Iris pigment epithelial cell (primary cell): Measurements from ENCODE around the gene ZIM2.
"Not testable (repeated sequence)": the region's sequence is repeated elsewhere in the genome, so short reads cannot be mapped to it uniquely, and the experiment has no call there.

Experiments used
- DNase-seq: peaks from one replicate; pipeline ENCODE4 v3.0.0-alpha.2; 2011; ENCODE audit warnings: low read depth

The ZIM2 gene

DNA sequence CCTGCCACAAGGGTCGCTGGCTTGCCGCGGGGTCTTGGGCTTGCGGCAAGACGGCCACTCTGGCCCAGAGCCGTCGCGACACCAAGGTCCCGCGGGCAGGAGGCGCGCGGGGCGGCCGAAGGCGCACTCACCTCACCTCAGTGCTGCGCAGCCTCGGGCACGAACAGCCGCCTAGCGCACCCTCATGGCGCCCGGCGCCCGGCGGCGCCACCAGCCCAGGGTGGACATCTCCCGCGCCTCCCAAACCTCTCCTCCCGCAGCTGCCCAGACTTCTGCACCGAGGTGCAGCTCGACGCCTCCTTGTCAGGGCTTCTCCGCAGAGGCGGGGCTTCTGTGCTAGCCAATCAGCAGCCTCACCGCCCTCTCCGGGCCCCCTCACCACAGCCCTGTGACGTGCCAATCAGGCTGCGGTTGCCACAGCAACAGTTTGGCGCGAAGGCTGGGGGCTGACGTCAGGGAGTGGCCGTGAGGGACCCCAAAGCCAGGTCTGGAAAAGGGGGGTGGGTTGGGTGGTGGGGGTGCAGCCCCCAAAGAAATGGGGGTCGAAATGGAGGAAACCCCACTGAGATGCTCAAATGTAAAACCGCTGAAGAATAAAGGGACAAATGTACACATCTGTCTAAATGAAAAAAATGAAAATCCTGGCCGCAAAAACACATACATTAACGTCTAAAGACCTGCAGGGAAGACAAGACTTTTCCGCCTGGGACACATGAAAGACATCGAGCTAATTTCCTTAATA, at the start of gene ZIM2, which contains the start of gene PEG3:
ZIM2 (minus strand) TSS at position 276 of the 742 bp plus-strand sequence. CDS start 16,449 bp downstream, outside the sequence.
PEG3 (minus strand) TSS at position 276 of the 742 bp plus-strand sequence. CDS start 16,071 bp downstream, outside the sequence.
- DNase-seq, result no peak

DNA sequence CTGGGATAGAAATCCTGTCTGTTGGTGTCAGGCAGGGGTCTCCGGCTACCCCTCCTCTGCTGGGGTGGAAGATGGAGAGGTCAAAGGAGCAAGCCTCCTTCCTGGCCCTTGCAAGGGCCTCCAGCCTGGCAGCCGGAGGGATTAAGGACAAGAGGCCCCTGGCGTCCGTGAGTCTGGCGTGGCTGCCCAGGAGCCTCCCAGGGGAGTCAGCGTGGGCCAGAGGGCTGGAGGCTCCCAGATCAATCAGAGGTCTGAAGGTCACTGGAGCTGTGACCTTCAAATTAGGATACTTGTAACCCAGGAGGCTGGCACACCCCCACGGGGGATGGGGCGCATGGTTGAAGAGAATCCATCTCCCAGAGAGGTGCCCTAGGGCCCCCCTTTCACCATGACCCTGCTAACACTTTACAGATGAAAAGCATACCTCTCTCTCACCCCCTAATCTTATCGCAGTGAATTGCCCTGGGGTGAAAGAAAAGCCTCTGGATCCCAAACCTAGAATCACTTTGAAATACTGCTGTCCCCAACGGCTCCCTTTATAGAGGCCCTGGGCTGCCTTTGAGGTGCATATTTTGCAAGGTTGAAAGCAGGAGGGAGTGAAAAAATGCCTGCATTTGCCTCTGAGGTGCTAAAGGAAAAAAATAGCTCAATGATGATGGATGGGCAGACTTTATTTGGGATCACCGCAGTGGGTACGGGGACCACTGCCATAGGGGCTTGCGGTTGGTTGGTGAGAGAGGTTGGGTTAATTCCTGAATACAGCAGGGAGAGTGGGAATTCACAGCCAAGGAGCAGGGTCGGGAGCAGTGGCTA, 44.9 kb upstream of the ZIM2 start:
- DNase-seq, result no peak

GRCh38 chr19:56884441-56884840, 43.9 kb upstream of the ZIM2 start:
- no peak for DNase-seq

DNA sequence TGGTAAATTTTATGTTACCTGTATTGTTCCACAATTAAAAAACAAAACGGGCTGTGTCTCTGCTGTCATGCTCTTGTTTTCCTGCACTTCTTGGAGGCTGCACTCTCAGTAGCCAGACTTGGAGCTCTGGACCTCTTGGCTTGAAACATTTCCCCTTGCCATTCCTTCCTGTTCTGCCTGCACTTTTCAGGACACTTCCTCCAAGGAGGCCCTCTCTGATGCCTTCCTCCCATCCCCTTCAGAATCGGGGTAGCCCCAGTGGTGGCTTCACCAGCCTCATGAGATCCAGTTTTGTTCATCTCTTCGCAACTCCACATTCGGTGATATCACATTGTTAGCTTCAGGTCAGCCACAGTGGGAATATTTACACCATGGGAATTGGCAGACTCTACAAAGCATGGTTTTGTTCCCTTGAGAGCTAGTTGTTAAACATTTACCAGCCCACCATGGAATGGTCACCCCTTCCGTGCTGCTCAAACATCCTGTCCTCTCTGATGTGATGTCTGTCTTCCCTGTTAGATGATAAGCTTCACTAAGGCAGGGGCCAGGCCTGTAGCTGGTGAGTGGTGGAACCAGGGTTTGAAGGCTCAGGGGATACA, 40.2 kb upstream of the ZIM2 start:
- no peak for DNase-seq

DNA sequence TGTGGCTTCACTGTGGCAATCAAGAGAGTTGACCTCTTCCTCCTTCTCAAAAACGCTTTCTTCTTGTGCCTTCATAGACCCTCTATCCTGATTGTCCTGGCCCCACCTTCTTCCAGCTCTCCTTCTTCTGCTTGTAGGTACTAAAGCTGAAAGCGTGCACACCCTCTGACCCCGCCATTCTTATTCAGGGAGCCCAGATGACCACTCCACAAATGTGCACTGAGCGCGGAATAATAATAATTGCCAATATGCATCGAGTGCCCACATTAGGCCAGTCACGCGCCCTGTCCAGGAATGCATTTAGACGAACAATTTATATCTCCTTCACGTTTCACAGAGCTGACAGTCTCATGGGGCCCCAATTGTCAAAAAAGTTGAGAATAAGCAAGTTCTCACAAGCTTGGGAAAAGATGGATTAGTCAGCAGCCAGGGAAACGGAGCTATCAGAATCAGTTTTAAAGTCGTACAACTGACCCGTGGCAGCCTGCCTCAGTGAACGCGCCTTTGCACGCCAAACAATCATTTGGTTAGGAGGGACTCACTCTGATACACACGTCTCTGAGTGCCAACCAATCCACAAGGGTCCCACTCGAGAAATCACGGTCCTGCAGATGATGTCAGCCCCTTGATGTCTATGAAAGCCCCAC, 36.7 kb upstream of the ZIM2 start:
- DNase-seq, result no peak

DNA sequence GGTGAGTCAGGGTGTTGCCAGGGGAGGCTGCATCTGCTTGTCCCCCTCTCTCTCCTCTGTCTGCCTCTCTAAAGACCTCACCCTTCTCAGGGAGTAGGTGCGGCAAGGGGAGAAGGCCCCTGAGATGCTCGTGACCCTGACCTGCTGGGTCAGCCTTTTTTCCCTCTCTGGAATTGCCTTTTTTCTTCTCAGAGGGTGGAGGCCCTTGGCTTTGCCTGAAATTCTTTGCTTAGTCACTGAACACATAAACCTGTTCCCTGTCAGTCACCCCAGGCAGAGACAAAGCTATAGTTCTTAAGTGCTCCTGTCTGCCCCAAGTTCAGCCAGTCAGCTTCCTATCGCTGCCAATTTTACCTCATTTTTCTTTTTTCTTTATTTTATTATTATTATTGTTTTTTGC, 35.2 kb upstream of the ZIM2 start:
- DNase-seq, result no peak

DNA sequence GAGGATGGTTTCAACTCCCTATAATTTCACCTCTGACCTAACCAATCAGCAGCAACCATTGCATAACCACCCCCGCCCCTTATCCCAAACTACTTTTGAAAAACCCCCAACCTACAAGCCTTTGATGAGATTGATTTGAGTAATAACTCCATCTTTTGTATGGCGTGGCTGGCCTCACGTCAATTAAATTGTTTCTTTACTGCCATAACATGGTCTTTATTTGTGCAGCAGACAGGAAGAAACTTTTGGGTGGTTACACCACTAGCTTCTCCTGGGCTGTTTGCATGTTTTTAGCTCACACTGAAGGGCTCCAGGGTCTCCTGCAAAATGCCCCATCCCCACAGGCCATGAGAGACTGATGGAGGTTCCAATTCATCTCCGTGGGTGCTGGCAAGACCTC, 34.0 kb upstream of the ZIM2 start:
- DNase-seq, result no peak

GRCh38 chr19:56873493-56873892, 33.0 kb upstream of the ZIM2 start:
- DNase-seq, result no peak

GRCh38 chr19:56869886-56870285, 29.4 kb upstream of the ZIM2 start:
- no peak for DNase-seq

DNA sequence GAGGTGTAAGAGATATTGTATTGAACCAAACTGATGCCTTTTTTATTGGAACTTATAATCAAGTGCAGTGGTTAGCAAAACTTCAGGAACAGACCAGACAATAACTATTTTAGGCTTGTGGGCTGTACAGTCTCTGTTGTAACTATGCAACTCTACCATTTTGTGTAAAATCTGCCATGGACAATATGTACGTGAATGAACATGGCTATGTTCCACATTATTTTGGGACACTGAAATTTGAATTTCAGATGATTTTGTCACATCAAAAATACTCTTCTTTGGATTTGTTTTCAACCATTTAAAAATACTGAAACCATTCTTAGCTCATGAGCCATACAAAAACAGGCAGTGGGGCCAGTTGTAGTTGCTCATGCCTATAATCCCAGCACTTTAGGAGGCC, 27.9 kb upstream of the ZIM2 start:
- DNase-seq, result no peak

DNA sequence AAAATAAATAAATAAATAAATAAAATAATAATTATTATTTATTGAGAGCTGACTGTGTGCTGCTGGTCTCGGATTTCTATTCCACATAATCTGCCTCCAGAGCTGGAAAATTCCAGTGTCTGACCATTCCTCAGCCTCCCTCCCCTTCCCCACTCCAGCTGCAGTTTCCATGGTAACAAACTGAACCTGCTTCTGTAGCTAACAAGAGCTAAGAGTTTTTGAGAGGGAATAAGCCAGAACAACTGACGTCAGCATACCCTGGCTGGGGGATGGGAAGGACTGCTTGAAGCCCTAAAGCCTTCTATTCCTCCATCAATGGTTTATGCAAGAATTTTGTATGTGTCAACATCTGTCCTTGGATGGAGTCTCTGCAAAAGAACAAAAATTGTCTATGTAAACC, 26.0 kb upstream of the ZIM2 start:
- DNase-seq, result no peak

- no peak for DNase-seq
Measured at GRCh38 chr19:56864443-56865125, 24.1 kb upstream of the ZIM2 start.

DNA sequence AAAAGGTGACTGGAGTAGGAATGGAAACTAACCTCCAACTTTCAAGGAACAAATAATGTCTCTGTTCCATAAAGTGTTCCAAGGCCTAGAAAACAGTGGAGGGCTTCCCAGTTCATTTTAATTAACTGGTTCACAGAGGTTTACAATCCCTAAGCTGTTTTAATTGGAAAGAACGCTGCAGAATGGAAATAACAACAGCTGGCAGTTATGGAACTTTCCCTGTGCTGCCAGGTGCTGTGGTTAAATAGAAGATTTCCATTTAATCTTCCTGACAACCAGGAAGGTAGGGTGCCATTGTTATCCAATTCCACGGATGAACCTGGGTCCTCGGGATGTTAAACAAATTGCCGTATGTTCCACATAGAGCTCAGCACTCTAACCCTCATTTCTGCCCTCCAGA, 22.2 kb upstream of the ZIM2 start:
- DNase-seq, result no peak

- not testable (repeated sequence) for DNase-seq
Measured at GRCh38 chr19:56860409-56860808, 19.9 kb upstream of the ZIM2 start.

DNA sequence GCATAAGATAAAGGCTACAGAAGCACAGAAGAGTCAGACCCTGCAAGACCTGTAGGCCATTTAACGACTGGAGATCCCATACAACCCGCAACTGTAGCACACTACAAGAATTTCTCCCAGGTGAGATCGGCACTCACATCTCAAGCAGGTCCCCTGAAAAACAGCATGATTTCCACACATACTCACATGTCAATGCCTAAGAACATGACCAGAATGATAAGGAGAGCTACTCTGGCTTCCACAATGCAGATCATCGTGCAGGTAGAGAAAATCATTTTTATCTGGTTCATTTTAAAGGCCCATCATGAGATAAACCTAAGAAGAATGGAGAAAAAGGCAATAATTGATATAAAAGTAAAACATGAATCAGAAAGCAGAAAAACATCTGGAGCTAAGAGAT, 17.5 kb upstream of the ZIM2 start:
- no peak for DNase-seq

DNA sequence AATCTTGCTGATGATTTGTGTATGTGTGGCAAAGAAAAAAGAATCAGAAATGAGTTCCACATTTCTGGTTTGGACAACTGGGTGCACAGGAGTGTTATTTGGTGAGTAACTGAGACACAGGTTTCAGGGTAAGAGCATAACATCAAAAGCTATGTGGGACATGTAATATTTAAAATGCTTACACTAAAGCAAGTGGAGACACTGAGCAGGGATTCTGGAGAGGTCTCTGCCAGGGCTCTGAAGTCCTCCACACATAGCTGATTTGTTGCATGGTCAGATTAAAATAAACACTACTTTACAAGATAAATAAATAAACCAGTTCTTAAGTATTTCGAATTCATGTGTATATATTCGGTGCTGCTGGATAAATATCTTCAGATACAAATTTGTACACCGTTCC, 16.3 kb upstream of the ZIM2 start:
- no peak for DNase-seq

DNA sequence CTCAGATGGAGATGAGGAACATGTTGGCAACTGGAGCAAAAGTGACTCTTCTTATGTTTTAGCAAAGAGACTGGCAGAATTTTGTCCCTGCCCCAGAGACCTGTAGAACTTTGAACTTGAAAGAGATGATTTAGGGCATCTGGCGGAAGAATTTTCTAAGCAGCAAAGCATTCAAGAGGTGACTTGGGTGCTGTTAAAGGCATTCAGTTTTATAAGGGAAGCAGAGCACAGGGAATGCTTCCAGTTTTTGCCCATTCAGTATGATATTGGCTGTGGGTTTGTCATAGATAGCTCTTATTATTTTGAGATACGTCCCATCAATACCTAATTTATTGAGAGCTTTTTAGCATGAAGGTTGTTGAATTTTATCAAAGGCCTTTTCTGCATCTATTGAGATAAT, 11.8 kb upstream of the ZIM2 start:
- not testable (repeated sequence) for DNase-seq

GRCh38 chr19:56848166-56848565, 7.6 kb upstream of the ZIM2 start:
- no peak for DNase-seq

DNA sequence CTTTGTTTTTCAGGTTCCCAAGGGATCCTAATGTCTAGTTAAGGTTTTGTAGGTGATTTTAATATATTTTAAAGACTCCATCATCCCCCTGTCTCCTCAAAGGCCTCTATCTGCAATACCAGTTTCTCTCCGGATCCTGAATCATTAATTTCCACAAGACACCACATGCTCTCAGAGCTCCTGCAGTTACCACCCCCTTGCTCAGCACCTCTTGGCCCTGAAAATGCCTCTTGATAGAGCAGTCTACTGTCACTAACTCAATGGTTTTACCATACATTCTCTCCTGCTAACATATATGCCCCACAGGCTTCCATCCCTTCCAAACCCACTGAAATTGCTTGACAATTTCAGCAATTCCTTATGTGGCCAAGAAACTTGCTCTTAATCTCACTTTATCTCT, 1.9 kb upstream of the ZIM2 start:
- DNase-seq, result no peak

GRCh38 chr19:56841193-56841543, 642 bp upstream of the ZIM2 start:
- no peak for DNase-seq

- DNase-seq, result peak; percentile 64
Measured at GRCh38 chr19:56839652-56840450, 675 bp downstream of the ZIM2 start.
